ENCODE measurements around the gene GOT2.

DNA sequence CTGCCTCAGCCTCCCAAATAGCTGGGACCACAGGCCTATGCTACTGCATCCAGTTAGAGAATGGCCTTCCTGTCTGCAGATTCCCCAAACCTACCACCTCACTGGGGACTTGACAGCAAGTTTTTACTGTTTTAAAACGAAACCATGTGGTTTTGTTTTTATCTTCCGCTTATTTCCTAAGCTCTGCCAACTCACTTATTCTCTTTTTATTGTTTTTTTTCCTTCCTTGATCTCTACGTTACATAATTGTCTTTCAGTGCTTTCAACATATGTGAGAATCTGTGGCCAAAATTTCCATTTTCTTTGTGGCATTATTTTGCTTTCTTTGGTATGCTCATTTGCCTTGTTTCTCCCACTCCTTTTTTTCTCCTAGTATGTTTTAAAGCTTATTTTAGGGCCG lies 35.0 kb downstream of the GOT2 start:
- TF ChIP-seq, protein P1, sequence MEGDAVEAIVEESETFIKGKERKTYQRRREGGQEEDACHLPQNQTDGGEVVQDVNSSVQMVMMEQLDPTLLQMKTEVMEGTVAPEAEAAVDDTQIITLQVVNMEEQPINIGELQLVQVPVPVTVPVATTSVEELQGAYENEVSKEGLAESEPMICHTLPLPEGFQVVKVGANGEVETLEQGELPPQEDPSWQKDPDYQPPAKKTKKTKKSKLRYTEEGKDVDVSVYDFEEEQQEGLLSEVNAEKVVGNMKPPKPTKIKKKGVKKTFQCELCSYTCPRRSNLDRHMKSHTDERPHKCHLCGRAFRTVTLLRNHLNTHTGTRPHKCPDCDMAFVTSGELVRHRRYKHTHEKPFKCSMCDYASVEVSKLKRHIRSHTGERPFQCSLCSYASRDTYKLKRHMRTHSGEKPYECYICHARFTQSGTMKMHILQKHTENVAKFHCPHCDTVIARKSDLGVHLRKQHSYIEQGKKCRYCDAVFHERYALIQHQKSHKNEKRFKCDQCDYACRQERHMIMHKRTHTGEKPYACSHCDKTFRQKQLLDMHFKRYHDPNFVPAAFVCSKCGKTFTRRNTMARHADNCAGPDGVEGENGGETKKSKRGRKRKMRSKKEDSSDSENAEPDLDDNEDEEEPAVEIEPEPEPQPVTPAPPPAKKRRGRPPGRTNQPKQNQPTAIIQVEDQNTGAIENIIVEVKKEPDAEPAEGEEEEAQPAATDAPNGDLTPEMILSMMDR (IDR thresholded peaks at IDR 0.05; ENCODE audit: low read depth, low read length), result no peak
- no peak for TF ChIP-seq POLR2A (IDR thresholded peaks at IDR 0.05; ENCODE audit: extremely low read depth, insufficient read length)
- TF ChIP-seq, protein P2, sequence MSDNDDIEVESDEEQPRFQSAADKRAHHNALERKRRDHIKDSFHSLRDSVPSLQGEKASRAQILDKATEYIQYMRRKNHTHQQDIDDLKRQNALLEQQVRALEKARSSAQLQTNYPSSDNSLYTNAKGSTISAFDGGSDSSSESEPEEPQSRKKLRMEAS (IDR thresholded peaks at IDR 0.05; ENCODE audit: low read depth, low read length), result peak; percentile 30; the same call in 1 of the 2 replicates
- TF ChIP-seq MYC (IDR thresholded peaks at IDR 0.05; ENCODE audit: low read depth, low read length), result peak; percentile 41; the same call in 1 of the 2 replicates
